Measurements from ENCODE around the gene MCCC1. TPM values are rescaled to one million over a fixed set of nuclear protein-coding genes. Genes with fewer than 3 reads are reported as not detected.

MCCC1 gene
- total RNA-seq, 2 experiments from 2014 or later = 21.0 to 24.9 TPM

- no peak for DNase-seq
- Mint-ChIP-seq H3K36me3 (ENCODE audit: low read depth) (peaks cover 9% of the 10 kb centered on the region), H3K27me3 (ENCODE audit: low read depth) (no peaks in the 10 kb centered on the region), H3K4me3 (peak overlapping the region; percentile 97), H3K27ac (peak overlapping the region; percentile 91), H3K9me3 (no peaks in the 10 kb centered on the region), H3K4me1 (ENCODE audit: low read depth) (peaks cover 28% of the 10 kb centered on the region)
- intact Hi-C loops (cut with micrococcal nuclease) = loop anchor here (1.0 kb wide), 9 partner anchors 58 to 536 kb away; partner anchors contain the start of genes ATP11B and MCF2L2
- CTCF ChIA-PET = no interaction called here
These were observed 525 bp upstream of the MCCC1 start for GRCh38 chr3:183099838-183100204.

- Mint-ChIP-seq H3K36me3 (ENCODE audit: low read depth) (peaks cover 14% of the 10 kb centered on the region), H3K9me3 (no peaks in the 10 kb centered on the region), H3K4me3 (peak overlapping the region; percentile 97), H3K27ac (peak overlapping the region; percentile 91), H3K27me3 (ENCODE audit: low read depth) (no peaks in the 10 kb centered on the region), H3K4me1 (ENCODE audit: low read depth) (peaks cover 33% of the 10 kb centered on the region)
- DNase-seq = peak; percentile 38
- CTCF ChIA-PET = interaction anchor here (0.6 to 1.7 kb wide), 4 partner anchors 13 to 385 kb away, joined by 3 to 9 read pairs (median 4); no protein-coding TSS in a partner anchor
- intact Hi-C loops (cut with micrococcal nuclease) = loop anchor here (1.0 kb wide), 9 partner anchors 60 to 538 kb away; partner anchors contain the start of genes ATP11B and MCF2L2
These were observed 715 bp downstream of the MCCC1 start for GRCh38 chr3:183098536-183099025.

- Mint-ChIP-seq H3K9me3 (no peaks in the 10 kb centered on the region), H3K27me3 (ENCODE audit: low read depth) (no peaks in the 10 kb centered on the region), H3K36me3 (ENCODE audit: low read depth) (peaks cover 23% of the 10 kb centered on the region), H3K27ac (no peak overlapping the region), H3K4me1 (ENCODE audit: low read depth) (peaks cover 29% of the 10 kb centered on the region), H3K4me3 (no peak overlapping the region)
- DNase-seq = no peak
- intact Hi-C loops (cut with micrococcal nuclease) = no loop called here
- CTCF ChIA-PET = interaction anchor here (1.5 kb wide), 1 partner anchor 316 kb away, joined by 4 read pairs; no protein-coding TSS in a partner anchor
These were observed 4.6 kb downstream of the MCCC1 start for GRCh38 chr3:183094711-183095110.

DNA sequence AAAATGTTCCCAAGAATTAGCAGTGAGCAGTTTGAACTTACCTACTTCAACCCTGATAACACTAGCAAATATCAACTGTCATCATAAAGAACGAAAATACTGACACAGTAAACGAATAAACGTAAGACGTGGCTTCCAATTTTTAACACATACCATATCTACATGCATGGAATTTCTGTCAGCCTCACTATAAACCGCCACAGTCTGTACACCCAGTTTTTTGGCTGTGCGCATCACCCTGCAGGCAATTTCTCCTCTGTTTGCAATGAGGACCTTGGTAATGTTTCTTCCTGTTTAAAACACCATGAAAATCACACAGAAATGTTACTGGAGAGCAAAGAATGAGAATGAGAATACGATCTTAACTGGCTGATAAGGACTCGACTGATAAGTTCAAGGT, 7.0 kb downstream of the MCCC1 start:
- Mint-ChIP-seq H3K9me3 (no peaks in the 10 kb centered on the region), H3K4me3 (no peak overlapping the region)
- CTCF ChIA-PET = interaction anchor here (1.3 kb wide), 1 partner anchor 293 kb away, joined by 4 read pairs; no protein-coding TSS in a partner anchor

DNA sequence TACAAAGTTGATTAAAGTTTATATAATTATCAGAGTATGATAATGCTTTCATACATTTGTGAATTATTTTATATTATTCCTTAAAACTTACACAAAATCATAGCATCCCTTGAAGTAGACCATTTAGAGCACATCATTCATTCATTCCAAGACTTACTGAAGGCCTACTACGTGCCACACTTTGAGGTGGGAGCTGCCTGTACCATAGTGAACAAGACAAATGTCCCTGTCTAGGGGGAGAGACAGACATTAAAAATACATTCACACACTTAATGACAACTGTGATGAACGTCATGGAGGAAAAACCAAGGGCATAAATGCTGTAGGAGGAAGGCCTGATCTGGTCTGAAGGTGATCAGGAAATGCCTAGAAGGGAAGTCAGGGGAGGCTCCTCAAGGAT, 12.1 kb downstream of the MCCC1 start:
- Mint-ChIP-seq H3K4me3 (no peak overlapping the region), H3K9me3 (no peaks in the 10 kb centered on the region), H3K4me1 (ENCODE audit: low read depth) (no peaks in the 10 kb centered on the region), H3K27me3 (ENCODE audit: low read depth) (no peaks in the 10 kb centered on the region), H3K27ac (no peak overlapping the region), H3K36me3 (ENCODE audit: low read depth) (peaks cover 46% of the 10 kb centered on the region)
- intact Hi-C loops (cut with micrococcal nuclease) = no loop called here
- no peak for DNase-seq
- CTCF ChIA-PET = interaction anchor here (0.8 kb wide), 1 partner anchor 36 kb away, joined by 4 read pairs; no protein-coding TSS in a partner anchor

More for the DNA sequence above, 7.0 kb downstream of the MCCC1 start:
- peaks cover 15% of the 10 kb centered on the region for H3K4me1 Mint-ChIP-seq (ENCODE audit: low read depth)
- H3K36me3 Mint-ChIP-seq (ENCODE audit: low read depth) = peaks cover 32% of the 10 kb centered on the region
- no peak overlapping the region for H3K27ac Mint-ChIP-seq
- no peak for DNase-seq
- H3K27me3 Mint-ChIP-seq (ENCODE audit: low read depth) = no peaks in the 10 kb centered on the region
- intact Hi-C loops (cut with micrococcal nuclease) = no loop called here

- intact Hi-C loops (cut with micrococcal nuclease) = no loop called here
- H3K4me1 Mint-ChIP-seq (ENCODE audit: low read depth) = no peaks in the 10 kb centered on the region
- no peaks in the 10 kb centered on the region for H3K9me3 Mint-ChIP-seq
- CTCF ChIA-PET = interaction anchor here (0.9 to 2.4 kb wide), 6 partner anchors 11 to 37 kb away, joined by 3 to 9 read pairs (median 6); partner anchors contain the start of gene MCCC1
- no peak overlapping the region for H3K27ac Mint-ChIP-seq
- no peak overlapping the region for H3K4me3 Mint-ChIP-seq
- peaks cover 48% of the 10 kb centered on the region for H3K36me3 Mint-ChIP-seq (ENCODE audit: low read depth)
- H3K27me3 Mint-ChIP-seq (ENCODE audit: low read depth) = no peaks in the 10 kb centered on the region
- peak; percentile 25 for DNase-seq
These were observed 13.5 kb downstream of the MCCC1 start for GRCh38 chr3:183085634-183086390.

DNA sequence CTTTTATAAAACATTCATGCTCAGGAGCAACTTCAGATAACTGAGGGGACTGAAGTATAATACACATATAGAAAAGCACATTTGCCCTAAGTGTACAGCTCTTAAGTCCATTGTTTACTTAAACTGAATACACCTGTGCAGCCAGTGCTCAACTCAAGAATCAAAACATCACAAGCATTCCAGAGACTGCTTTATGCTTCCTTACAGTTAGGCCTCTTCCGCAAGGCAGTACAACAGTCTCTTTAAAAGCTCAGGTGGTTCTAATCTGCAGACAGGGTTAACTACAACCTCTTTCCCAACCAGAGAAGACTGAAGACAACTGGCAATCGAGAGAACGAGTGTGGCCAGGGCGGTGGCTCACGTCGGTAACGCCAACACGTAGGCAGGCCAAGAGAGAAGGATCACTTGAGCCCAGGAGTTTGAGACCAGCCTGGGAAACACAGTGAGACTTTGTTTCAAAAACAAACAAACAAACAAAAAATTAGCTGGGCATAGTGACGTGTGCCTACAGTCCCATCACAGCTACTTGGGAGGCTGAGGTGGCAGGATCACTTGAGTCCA, 16.9 kb downstream of the MCCC1 start:
- intact Hi-C loops (cut with micrococcal nuclease) = no loop called here
- H3K36me3 Mint-ChIP-seq (ENCODE audit: low read depth) = peaks cover 58% of the 10 kb centered on the region
- H3K4me1 Mint-ChIP-seq (ENCODE audit: low read depth) = no peaks in the 10 kb centered on the region
- H3K27ac Mint-ChIP-seq = no peak overlapping the region
- no peak for DNase-seq
- no peaks in the 10 kb centered on the region for H3K27me3 Mint-ChIP-seq (ENCODE audit: low read depth)
- peaks cover 5% of the 10 kb centered on the region for H3K9me3 Mint-ChIP-seq
- no peak overlapping the region for H3K4me3 Mint-ChIP-seq
- CTCF ChIA-PET = interaction anchor here (1.3 kb wide), 1 partner anchor 173 kb away, joined by 5 read pairs; no protein-coding TSS in a partner anchor

DNA sequence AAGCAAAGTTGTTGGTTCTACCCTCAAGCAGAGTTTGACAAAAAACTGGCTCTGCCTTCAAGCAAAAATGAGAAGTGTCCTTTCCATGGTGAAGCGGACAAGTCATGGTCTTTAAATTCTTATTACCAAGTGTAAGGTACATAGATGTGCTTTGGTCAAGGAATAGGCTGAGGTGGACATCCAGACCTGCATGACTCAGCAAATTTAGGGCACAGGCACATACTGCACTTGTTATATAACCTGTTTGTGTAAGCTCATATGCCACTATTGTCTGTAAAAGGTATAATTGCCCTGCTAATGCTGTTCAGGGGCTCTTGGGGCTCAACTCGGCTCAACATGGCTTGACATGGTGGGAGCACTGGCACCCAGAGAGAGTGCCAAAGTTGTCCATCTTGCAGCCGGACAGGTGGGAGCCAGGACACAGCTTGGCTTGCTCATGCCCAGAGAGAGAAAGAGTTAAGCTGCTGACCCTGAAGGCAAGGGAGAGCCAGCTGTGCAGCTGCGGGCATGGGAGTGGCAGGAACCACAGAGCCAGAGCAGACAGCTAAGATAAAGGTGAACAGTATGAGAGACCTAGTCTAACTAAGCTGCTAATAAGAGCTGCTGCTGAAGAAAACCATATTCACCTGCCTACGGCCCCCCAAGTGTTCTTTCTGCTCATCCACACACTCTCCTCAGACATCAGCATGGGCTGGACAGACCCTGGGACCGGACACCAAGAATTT, 17.7 kb downstream of the MCCC1 start:
- Mint-ChIP-seq H3K27ac (no peak overlapping the region), H3K9me3 (peaks cover 5% of the 10 kb centered on the region), H3K27me3 (ENCODE audit: low read depth) (no peaks in the 10 kb centered on the region), H3K36me3 (ENCODE audit: low read depth) (peaks cover 60% of the 10 kb centered on the region), H3K4me3 (no peak overlapping the region), H3K4me1 (ENCODE audit: low read depth) (no peaks in the 10 kb centered on the region)
- no peak for DNase-seq
- CTCF ChIA-PET = interaction anchor here (1.3 kb wide), 1 partner anchor 172 kb away, joined by 5 read pairs; no protein-coding TSS in a partner anchor
- intact Hi-C loops (cut with micrococcal nuclease) = no loop called here

GRCh38 chr3:183080628-183081027, 18.7 kb downstream of the MCCC1 start:
- no peak for DNase-seq
- Mint-ChIP-seq H3K36me3 (ENCODE audit: low read depth) (peaks cover 60% of the 10 kb centered on the region), H3K4me1 (ENCODE audit: low read depth) (no peaks in the 10 kb centered on the region), H3K27ac (no peak overlapping the region), H3K27me3 (ENCODE audit: low read depth) (no peaks in the 10 kb centered on the region), H3K4me3 (no peak overlapping the region), H3K9me3 (peaks cover 5% of the 10 kb centered on the region)
- CTCF ChIA-PET = no interaction called here
- intact Hi-C loops (cut with micrococcal nuclease) = no loop called here

- no peak overlapping the region for H3K27ac Mint-ChIP-seq
- H3K4me1 Mint-ChIP-seq (ENCODE audit: low read depth) = peaks cover 11% of the 10 kb centered on the region
- intact Hi-C loops (cut with micrococcal nuclease) = no loop called here
- no peaks in the 10 kb centered on the region for H3K27me3 Mint-ChIP-seq (ENCODE audit: low read depth)
- H3K9me3 Mint-ChIP-seq = peaks cover 5% of the 10 kb centered on the region
- CTCF ChIA-PET = interaction anchor here (0.7 kb wide), 1 partner anchor 181 kb away, joined by 3 read pairs; no protein-coding TSS in a partner anchor
- no peak for DNase-seq
- peaks cover 46% of the 10 kb centered on the region for H3K36me3 Mint-ChIP-seq (ENCODE audit: low read depth)
- no peak overlapping the region for H3K4me3 Mint-ChIP-seq
These were observed 24.4 kb downstream of the MCCC1 start for GRCh38 chr3:183074881-183075280.

- Mint-ChIP-seq H3K36me3 (ENCODE audit: low read depth) (peaks cover 40% of the 10 kb centered on the region), H3K9me3 (peaks cover 5% of the 10 kb centered on the region), H3K27ac (no peak overlapping the region), H3K4me3 (no peak overlapping the region), H3K4me1 (ENCODE audit: low read depth) (peaks cover 11% of the 10 kb centered on the region), H3K27me3 (ENCODE audit: low read depth) (no peaks in the 10 kb centered on the region)
- no peak for DNase-seq
- CTCF ChIA-PET = no interaction called here
- intact Hi-C loops (cut with micrococcal nuclease) = no loop called here
These were observed 25.0 kb downstream of the MCCC1 start for GRCh38 chr3:183074261-183074660.

DNA sequence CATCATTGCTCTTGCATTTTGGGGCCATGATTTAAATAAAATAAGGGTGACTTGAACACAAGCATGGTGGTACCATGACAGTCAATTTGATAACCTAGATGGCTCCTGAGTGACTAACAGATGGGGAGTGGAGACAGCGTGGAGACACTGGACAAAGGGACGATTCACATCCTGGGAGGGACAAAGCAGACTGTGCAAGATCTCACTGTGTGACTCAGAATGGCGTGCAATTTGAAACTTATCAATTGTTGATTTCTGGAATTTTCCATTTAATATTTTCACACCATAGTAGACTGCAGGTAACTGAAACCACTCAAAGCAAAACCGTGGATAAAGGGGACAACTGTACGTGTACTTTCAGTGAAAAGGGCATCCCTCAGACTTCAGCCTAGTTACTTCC, 25.5 kb downstream of the MCCC1 start:
- CTCF ChIA-PET = no interaction called here
- Mint-ChIP-seq H3K27me3 (ENCODE audit: low read depth) (no peaks in the 10 kb centered on the region), H3K36me3 (ENCODE audit: low read depth) (peaks cover 36% of the 10 kb centered on the region), H3K27ac (no peak overlapping the region), H3K4me1 (ENCODE audit: low read depth) (peaks cover 11% of the 10 kb centered on the region), H3K9me3 (peaks cover 3% of the 10 kb centered on the region), H3K4me3 (no peak overlapping the region)
- DNase-seq = no peak
- intact Hi-C loops (cut with micrococcal nuclease) = no loop called here

Measured in activated naive CD4-positive, alpha-beta T cell treated with anti-CD3 and anti-CD28 coated beads for 36 hours (primary cell).